GM12892 (cell line): ENCODE data around the gene AP3B2.
"Not testable (repeated sequence)": the region's sequence is repeated elsewhere in the genome, so short reads cannot be mapped to it uniquely, and the experiment has no call there.

Experiments
- DNase-seq: peaks from one replicate; pipeline ENCODE4 v3.0.0; 2011; ENCODE audit not compliant: insufficient read length
- FAIRE-seq: peaks from 2 replicates; lab custom pipeline; 2011; peaks lifted over from hg19 to GRCh38; lab: Jason Lieb, UNC
- POLR2A ChIP-seq: IDR thresholded peaks from 2 replicates; pipeline ENCODE4 v1.6.1; 2011; ENCODE audit warnings: low read depth, low read length, control low read depth
- POLR2AphosphoS5 ChIP-seq: IDR thresholded peaks from 2 replicates; pipeline ENCODE4 v1.6.1; 2011; ENCODE audit warnings: low read depth, low read length, control low read depth
- TAF1 ChIP-seq: IDR thresholded peaks from 2 replicates; pipeline ENCODE4 v1.6.1; 2011; ENCODE audit warnings: low read depth, mild to moderate bottlenecking, control low read depth, low read length, borderline replicate concordance

AP3B2 gene

GRCh38 chr15:82715003-82715402 is 5.3 kb upstream of the AP3B2 start:
- DNase-seq: no peak
- TF ChIP-seq POLR2AphosphoS5: no peak
- TF ChIP-seq TAF1: no peak
- TF ChIP-seq POLR2A: no peak
- FAIRE-seq: no peak

GRCh38 chr15:82714016-82714415 is 4.3 kb upstream of the AP3B2 start:
- FAIRE-seq (no peak), DNase-seq (no peak)
- no peak for TF ChIP-seq TAF1
- TF ChIP-seq POLR2AphosphoS5: no peak
- no peak for TF ChIP-seq POLR2A

GRCh38 chr15:82712036-82712435 is 2.4 kb upstream of the AP3B2 start:
- FAIRE-seq (no peak), DNase-seq (no peak)
- TF ChIP-seq TAF1 (no peak), POLR2A (no peak), POLR2AphosphoS5 (no peak)

GRCh38 chr15:82710926-82711490 is 1.3 kb upstream of the AP3B2 start:
- FAIRE-seq (no peak), DNase-seq (no peak)
- TF ChIP-seq POLR2A (no peak), TAF1 (no peak), POLR2AphosphoS5 (no peak)

- FAIRE-seq: no peak
- DNase-seq: no peak
- TF ChIP-seq POLR2AphosphoS5 (no peak), POLR2A (no peak), TAF1 (no peak)
These were observed 507 bp upstream of the AP3B2 start for GRCh38 chr15:82710208-82710555.

- FAIRE-seq: no peak
- no peak for DNase-seq
- TF ChIP-seq POLR2A (no peak), TAF1 (no peak), POLR2AphosphoS5 (no peak)
These were observed 624 bp downstream of the AP3B2 start for GRCh38 chr15:82709081-82709420.

GRCh38 chr15:82705856-82706255 is 3.8 kb downstream of the AP3B2 start:
- FAIRE-seq, DNase-seq: not testable (repeated sequence)

GRCh38 chr15:82699726-82700125 is 9.9 kb downstream of the AP3B2 start:
- TF ChIP-seq POLR2AphosphoS5 (no peak), TAF1 (no peak), POLR2A (no peak)
- FAIRE-seq: no peak
- DNase-seq: no peak

GRCh38 chr15:82698711-82699345 is 10.8 kb downstream of the AP3B2 start:
- TF ChIP-seq POLR2A (no peak), TAF1 (no peak), POLR2AphosphoS5 (no peak)
- DNase-seq (no peak), FAIRE-seq (no peak)

- no peak for DNase-seq
- FAIRE-seq: no peak
- no peak for TF ChIP-seq POLR2AphosphoS5
These were observed 11.8 kb downstream of the AP3B2 start for GRCh38 chr15:82697735-82698407.

- DNase-seq (no peak), FAIRE-seq (no peak)
- TF ChIP-seq POLR2A: no peak
- TF ChIP-seq POLR2AphosphoS5: no peak
- TF ChIP-seq TAF1: no peak
These were observed 17.5 kb downstream of the AP3B2 start for GRCh38 chr15:82692171-82692570.

GRCh38 chr15:82689147-82689546 is 20.5 kb downstream of the AP3B2 start:
- DNase-seq (no peak), FAIRE-seq (no peak)
- TF ChIP-seq POLR2A (no peak), POLR2AphosphoS5 (no peak), TAF1 (no peak)
